Measurements from ENCODE around the gene ASAP2. TPM values are rescaled to one million over a fixed set of nuclear protein-coding genes. Genes with fewer than 3 reads are reported as not detected.

ASAP2 gene
- total and polyA plus RNA-seq, 2 donors (not counting 1 experiment from before 2014, with no cell fraction given) = 0.04 TPM; not detected in 1

DNA sequence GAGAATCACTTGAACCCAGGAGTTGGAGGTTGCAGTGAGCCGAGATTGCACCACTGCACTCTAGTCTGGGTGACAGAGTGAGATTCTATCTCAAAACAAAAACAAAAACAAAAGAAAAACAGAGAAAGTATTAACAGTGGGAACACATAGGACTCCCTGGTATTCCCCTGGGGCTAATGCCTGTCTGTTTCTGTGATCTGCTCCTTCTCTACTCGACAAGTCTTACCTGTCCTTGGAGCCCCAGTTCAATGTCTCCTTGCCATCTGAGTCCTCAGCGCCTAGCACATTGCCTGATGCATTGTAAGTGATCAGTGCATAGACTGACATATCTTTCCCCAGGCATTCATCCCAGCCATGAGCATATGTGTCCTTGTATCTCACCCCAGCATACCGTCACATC lies 85.8 kb downstream of the ASAP2 start:
- no peak overlapping the region for H2AFZ ChIP-seq (ENCODE audit: insufficient read depth, low read depth, low read length, poor library complexity, severe bottlenecking)
- TF ChIP-seq EZH2 (IDR thresholded peaks at IDR 0.05; ENCODE audit: borderline replicate concordance, insufficient read depth, low read depth, low read length, poor library complexity, severe bottlenecking) = no peak
- TF ChIP-seq, protein P1, sequence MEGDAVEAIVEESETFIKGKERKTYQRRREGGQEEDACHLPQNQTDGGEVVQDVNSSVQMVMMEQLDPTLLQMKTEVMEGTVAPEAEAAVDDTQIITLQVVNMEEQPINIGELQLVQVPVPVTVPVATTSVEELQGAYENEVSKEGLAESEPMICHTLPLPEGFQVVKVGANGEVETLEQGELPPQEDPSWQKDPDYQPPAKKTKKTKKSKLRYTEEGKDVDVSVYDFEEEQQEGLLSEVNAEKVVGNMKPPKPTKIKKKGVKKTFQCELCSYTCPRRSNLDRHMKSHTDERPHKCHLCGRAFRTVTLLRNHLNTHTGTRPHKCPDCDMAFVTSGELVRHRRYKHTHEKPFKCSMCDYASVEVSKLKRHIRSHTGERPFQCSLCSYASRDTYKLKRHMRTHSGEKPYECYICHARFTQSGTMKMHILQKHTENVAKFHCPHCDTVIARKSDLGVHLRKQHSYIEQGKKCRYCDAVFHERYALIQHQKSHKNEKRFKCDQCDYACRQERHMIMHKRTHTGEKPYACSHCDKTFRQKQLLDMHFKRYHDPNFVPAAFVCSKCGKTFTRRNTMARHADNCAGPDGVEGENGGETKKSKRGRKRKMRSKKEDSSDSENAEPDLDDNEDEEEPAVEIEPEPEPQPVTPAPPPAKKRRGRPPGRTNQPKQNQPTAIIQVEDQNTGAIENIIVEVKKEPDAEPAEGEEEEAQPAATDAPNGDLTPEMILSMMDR (IDR thresholded peaks at IDR 0.05) = no peak
- intact Hi-C loops (cut with micrococcal nuclease) = no loop called here
- H3K36me3 ChIP-seq (replicated peaks in 1 of 2; ENCODE audit: control extremely low read depth in 1 of 2, control insufficient read depth in 1 of 2, extremely low read depth in 1 of 2, insufficient read depth in 2 of 2, low read length in 1 of 2) = no peaks in the 10 kb centered on the region
- Mint-ChIP-seq H3K4me3 (no peak overlapping the region), H3K4me1 (no peaks in the 10 kb centered on the region), H3K9me3 (ENCODE audit: insufficient read depth) (no peaks in the 10 kb centered on the region), H3K27ac (no peak overlapping the region), H3K27me3 (peaks cover 12% of the 10 kb centered on the region)
- ChIA-PET CTCF (no interaction called here), POLR2A (no interaction called here)
- 100% methylated on average over 2 of the region's 4 CpGs for WGBS (ENCODE audit: insufficient coverage)
- no peaks in the 10 kb centered on the region for H3K27me3 ChIP-seq (replicated peaks in 1 of 4; ENCODE audit: control extremely low read depth in 1 of 4, control insufficient read depth in 3 of 4, insufficient read depth in 4 of 4, low read length in 3 of 4)
- no peak for ATAC-seq (ENCODE audit: low read depth)
- H3K79me2 ChIP-seq (ENCODE audit: control insufficient read depth, insufficient read depth, low read length) = no peaks in the 10 kb centered on the region
- H3K9me3 ChIP-seq (ENCODE audit: control extremely low read depth in 1 of 3, control insufficient read depth in 2 of 3, insufficient read depth in 1 of 3, low read length in 2 of 3) = no peaks in the 10 kb centered on the region
- no peak for DNase-seq
- no peak overlapping the region for H3K4me2 ChIP-seq (replicated peaks; ENCODE audit: low read depth, low read length, poor library complexity, severe bottlenecking)
- no peaks in the 10 kb centered on the region for H3K4me1 ChIP-seq (ENCODE audit: control insufficient read depth in 2 of 2, insufficient read depth in 2 of 2, low read length in 2 of 2)
- H3K9ac ChIP-seq (ENCODE audit: low read length) = no peak overlapping the region
- H3K4me3 ChIP-seq (ENCODE audit: control extremely low read depth in 1 of 5, extremely low read depth in 1 of 5, insufficient read depth in 1 of 5, low read depth in 2 of 5, low read length in 4 of 5) = no peak overlapping the region
- no peaks in the 10 kb centered on the region for H4K20me1 ChIP-seq (ENCODE audit: control insufficient read depth, insufficient read depth, low read length, poor library complexity, severe bottlenecking)
- H3K27ac ChIP-seq (ENCODE audit: low read length in 2 of 2) = no peak overlapping the region

DNA sequence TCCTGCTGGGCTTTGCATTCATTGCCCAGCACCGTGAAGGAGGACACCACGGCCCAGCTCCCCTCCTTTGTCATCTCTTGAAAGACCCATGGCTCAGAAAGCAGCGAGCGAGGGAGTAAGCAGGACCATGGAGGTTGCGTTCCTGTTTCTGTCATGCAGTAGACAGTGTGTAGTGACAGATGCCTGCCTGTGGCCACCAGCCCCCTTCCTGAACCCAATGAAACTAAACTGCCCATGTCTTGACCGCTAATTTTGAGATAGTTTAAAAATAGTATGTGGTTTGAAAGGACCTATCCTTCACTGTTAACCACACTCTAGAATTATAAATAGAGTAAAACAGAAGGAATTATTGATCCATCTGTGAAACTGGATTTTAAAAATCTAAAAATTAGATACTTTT lies 88.2 kb downstream of the ASAP2 start:
- H3K9ac ChIP-seq (ENCODE audit: low read length) = no peak overlapping the region
- H4K20me1 ChIP-seq (ENCODE audit: control insufficient read depth, insufficient read depth, low read length, poor library complexity, severe bottlenecking) = no peaks in the 10 kb centered on the region
- H3K36me3 ChIP-seq (replicated peaks in 1 of 2; ENCODE audit: control extremely low read depth in 1 of 2, control insufficient read depth in 1 of 2, extremely low read depth in 1 of 2, insufficient read depth in 2 of 2, low read length in 1 of 2) = no peaks in the 10 kb centered on the region
- ChIA-PET CTCF (no interaction called here), POLR2A (no interaction called here)
- H3K27ac ChIP-seq (ENCODE audit: low read length in 2 of 2) = no peak overlapping the region
- no peak overlapping the region for H3K4me3 ChIP-seq (ENCODE audit: control extremely low read depth in 1 of 5, extremely low read depth in 1 of 5, insufficient read depth in 1 of 5, low read depth in 2 of 5, low read length in 4 of 5)
- Mint-ChIP-seq H3K4me1 (no peaks in the 10 kb centered on the region), H3K27me3 (peaks cover 12% of the 10 kb centered on the region), H3K9me3 (ENCODE audit: insufficient read depth) (no peaks in the 10 kb centered on the region), H3K4me3 (no peak overlapping the region), H3K27ac (no peak overlapping the region)
- no peaks in the 10 kb centered on the region for H3K4me1 ChIP-seq (ENCODE audit: control insufficient read depth in 2 of 2, insufficient read depth in 2 of 2, low read length in 2 of 2)
- DNase-seq (no peak), ATAC-seq (ENCODE audit: low read depth) (no peak)
- intact Hi-C loops (cut with micrococcal nuclease) = no loop called here
- no peaks in the 10 kb centered on the region for H3K27me3 ChIP-seq (replicated peaks in 1 of 4; ENCODE audit: control extremely low read depth in 1 of 4, control insufficient read depth in 3 of 4, insufficient read depth in 4 of 4, low read length in 3 of 4)
- no peak overlapping the region for H2AFZ ChIP-seq (ENCODE audit: insufficient read depth, low read depth, low read length, poor library complexity, severe bottlenecking)
- H3K9me3 ChIP-seq (ENCODE audit: control extremely low read depth in 1 of 3, control insufficient read depth in 2 of 3, insufficient read depth in 1 of 3, low read length in 2 of 3) = no peaks in the 10 kb centered on the region
- H3K79me2 ChIP-seq (ENCODE audit: control insufficient read depth, insufficient read depth, low read length) = no peaks in the 10 kb centered on the region
- TF ChIP-seq, protein P1 (IDR thresholded peaks at IDR 0.05) = no peak
- no peak for TF ChIP-seq EZH2 (IDR thresholded peaks at IDR 0.05; ENCODE audit: borderline replicate concordance, insufficient read depth, low read depth, low read length, poor library complexity, severe bottlenecking)
- WGBS (ENCODE audit: insufficient coverage) = 90% methylated on average over 4 of the region's 6 CpGs
- H3K4me2 ChIP-seq (replicated peaks; ENCODE audit: low read depth, low read length, poor library complexity, severe bottlenecking) = no peak overlapping the region
